Mesendoderm (in vitro differentiated cells): Measurements from ENCODE around the gene UBAC2.

Source experiments
- DNase-seq: peaks from one replicate; pipeline ENCODE4 v3.0.0; 2013
- H2AK5ac ChIP-seq: 2 replicates; pipeline ENCODE4 v1.6.1; 2013; ENCODE audit warnings: low read length, inconsistent platforms
- H2BK120ac ChIP-seq: 2 replicates; pipeline ENCODE4 v1.6.1; 2013; ENCODE audit warnings: low read depth, mild to moderate bottlenecking, low read length, moderate library complexity, mixed read lengths
- H2BK15ac ChIP-seq: replicated peaks from 2 replicates; pipeline ENCODE4 v1.6.1; 2013; ENCODE audit warnings: low read depth, mild to moderate bottlenecking, moderate library complexity
- H2BK5ac ChIP-seq: 2 replicates; pipeline ENCODE4 v1.6.1; 2013; ENCODE audit warnings: low read length, inconsistent platforms
- H3K18ac ChIP-seq: 2 replicates; pipeline ENCODE4 v1.6.1; 2013; ENCODE audit warnings: mild to moderate bottlenecking, low read length, mixed read lengths
- H3K23ac ChIP-seq: one replicate; pipeline ENCODE4 v1.6.1; 2013; ENCODE audit warnings: low read length
- H3K27ac ChIP-seq: 2 replicates; pipeline ENCODE4 v1.5.1; 2013; ENCODE audit warnings: low read depth, mild to moderate bottlenecking, inconsistent platforms, low read length, moderate library complexity
- H3K27me3 ChIP-seq: 2 replicates; pipeline ENCODE4 v1.6.1; 2013; ENCODE audit warnings: low read length, control low read depth, mild to moderate bottlenecking, inconsistent platforms; ENCODE audit not compliant: insufficient read depth, poor library complexity
- H3K36me3 ChIP-seq: 2 replicates; pipeline ENCODE4 v1.6.1; 2013; ENCODE audit warnings: low read length, inconsistent platforms; ENCODE audit not compliant: control insufficient read depth, insufficient read depth
- H3K4ac ChIP-seq: one replicate; pipeline ENCODE4 v1.6.1; 2013; ENCODE audit warnings: low read depth, mild to moderate bottlenecking, low read length, moderate library complexity
- H3K4me1 ChIP-seq: 2 replicates; pipeline ENCODE4 v1.6.1; 2013; ENCODE audit warnings: low read depth, low read length, inconsistent platforms; ENCODE audit not compliant: control insufficient read depth
- H3K4me2 ChIP-seq: 2 replicates; pipeline ENCODE4 v1.6.1; 2013; ENCODE audit warnings: low read length
- H3K4me3 ChIP-seq: 2 replicates; pipeline ENCODE4 v1.5.1; 2013; ENCODE audit warnings: mild to moderate bottlenecking, low read length
- H3K56ac ChIP-seq: one replicate; pipeline ENCODE4 v1.6.1; 2013; ENCODE audit warnings: low read length
- H3K79me1 ChIP-seq: 2 replicates; pipeline ENCODE4 v1.6.1; 2013; ENCODE audit warnings: low read length, inconsistent platforms
- H3K79me2 ChIP-seq: 2 replicates; pipeline ENCODE4 v1.6.1; 2013; ENCODE audit warnings: mild to moderate bottlenecking, low read length; ENCODE audit not compliant: control insufficient read depth, insufficient read depth
- H3K9ac ChIP-seq: 2 replicates; pipeline ENCODE4 v1.6.1; 2013; ENCODE audit warnings: low read length, inconsistent platforms
- H4K5ac ChIP-seq: one replicate; pipeline ENCODE4 v1.6.1; 2013; ENCODE audit warnings: low read length
- H4K8ac ChIP-seq: one replicate; pipeline ENCODE4 v1.6.1; 2013; ENCODE audit warnings: low read depth, mild to moderate bottlenecking, control low read depth, low read length, moderate library complexity
- WGBS: extraction: QIAGEN DNeasy Blood & Tissue Kit; methylation state at CpG from one replicate; pipeline ENCODE4 v1.1.7; 2013; ENCODE audit warnings: low lambda C conversion rate, missing lambda C conversion rate; ENCODE audit not compliant: insufficient coverage; ENCODE audit errors: extremely low coverage; 5-methylcytosine and 5-hydroxymethylcytosine counted together

The UBAC2 gene

GRCh38 chr13:99356012-99356261 is 155.3 kb downstream of the UBAC2 start:
- Histone ChIP-seq H3K23ac (no peak overlapping the region), H3K4ac (no peak overlapping the region), H3K79me2 (no peaks in the 10 kb centered on the region), H3K4me2 (no peak overlapping the region), H2AK5ac (no peak overlapping the region), H4K5ac (no peak overlapping the region), H3K36me3 (peaks cover 2% of the 10 kb centered on the region), H3K27ac (no peak overlapping the region), H3K27me3 (no peaks in the 10 kb centered on the region), H3K56ac (no peak overlapping the region), H4K8ac (no peak overlapping the region), H2BK120ac (no peak overlapping the region), H3K4me1 (peaks cover 9% of the 10 kb centered on the region), H3K79me1 (no peaks in the 10 kb centered on the region), H2BK5ac (no peak overlapping the region), H3K4me3 (no peak overlapping the region), H3K18ac (no peak overlapping the region), H2BK15ac (no peak overlapping the region), H3K9ac (no peak overlapping the region)
- WGBS: no CpG with 5 or more reads among the region's 1 CpG
- DNase-seq: no peak

DNA sequence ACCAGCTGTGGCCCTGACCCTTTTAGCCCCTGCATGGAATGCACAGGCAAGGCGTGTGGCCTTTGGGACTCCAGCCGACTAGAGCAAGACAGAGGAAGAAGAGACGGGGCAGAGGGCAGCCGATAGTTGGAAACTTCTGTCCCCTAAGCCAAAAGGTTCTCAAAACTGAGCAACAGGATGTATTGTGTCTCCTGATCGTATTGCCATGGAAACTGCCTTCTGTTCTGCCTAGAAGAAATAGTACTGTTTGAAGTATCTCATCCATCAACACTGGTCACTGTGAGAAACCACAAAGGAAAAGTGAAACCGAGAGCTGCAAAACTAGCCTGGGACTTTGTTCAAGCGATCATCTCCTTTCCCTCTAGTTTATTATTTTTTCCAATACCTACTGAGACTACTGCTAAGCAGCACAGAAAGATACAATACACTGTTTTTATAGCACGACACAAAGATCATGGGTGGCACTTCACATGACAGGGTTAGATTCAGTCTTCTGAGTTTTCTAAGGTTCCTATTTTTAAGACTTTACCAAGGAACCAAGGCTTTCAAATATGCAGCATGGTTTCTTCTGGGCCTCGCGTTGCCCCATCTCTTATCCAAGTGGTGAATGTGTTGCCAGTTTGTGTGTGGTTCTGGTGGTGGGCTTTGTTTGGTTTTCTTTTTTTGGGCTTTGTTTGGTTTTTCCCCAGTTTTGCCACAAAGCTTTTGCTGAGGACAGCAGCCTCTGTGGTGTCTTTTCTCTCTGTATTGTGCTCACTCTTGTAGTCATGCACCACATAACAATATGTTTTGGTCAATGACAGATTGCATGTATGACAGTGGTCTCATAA is 155.8 kb downstream of the UBAC2 start:
- Histone ChIP-seq H3K4ac (no peak overlapping the region), H3K9ac (no peak overlapping the region), H3K18ac (no peak overlapping the region)

DNA sequence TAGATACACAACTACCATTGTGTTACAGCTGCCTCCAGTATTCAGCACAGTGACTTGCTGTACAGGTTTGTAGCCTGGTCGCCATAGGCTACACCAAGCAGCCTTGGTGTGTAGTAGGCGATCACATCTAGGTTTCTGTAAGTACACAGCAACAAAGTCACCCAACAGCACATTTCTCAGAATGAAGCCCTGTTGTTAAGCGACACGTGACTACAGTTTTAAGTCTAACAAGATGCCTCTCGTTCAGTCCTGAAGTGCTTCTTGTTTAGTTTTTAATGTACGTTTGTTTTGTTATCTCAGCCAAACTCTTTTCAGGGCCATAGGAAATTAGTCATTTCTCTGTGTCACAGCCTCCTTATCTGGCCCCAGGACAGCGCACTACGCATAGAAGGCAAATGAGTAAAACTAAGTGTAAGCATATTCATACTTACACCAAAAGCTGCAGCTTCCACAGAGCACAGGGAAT is 156.5 kb downstream of the UBAC2 start:
- H2AK5ac ChIP-seq: no peak overlapping the region
- H3K36me3 ChIP-seq: peaks cover 2% of the 10 kb centered on the region
- no peak overlapping the region for H2BK5ac ChIP-seq
- no CpG with 5 or more reads among the region's 8 CpGs for WGBS
- H2BK15ac ChIP-seq: no peak overlapping the region
- H3K27ac ChIP-seq: no peak overlapping the region
- no peak overlapping the region for H3K4me2 ChIP-seq
- no peaks in the 10 kb centered on the region for H3K79me2 ChIP-seq
- H3K9ac ChIP-seq: no peak overlapping the region
- no peak overlapping the region for H3K56ac ChIP-seq
- DNase-seq: no peak
- no peak overlapping the region for H3K4ac ChIP-seq
- H3K27me3 ChIP-seq: no peaks in the 10 kb centered on the region
- peaks cover 9% of the 10 kb centered on the region for H3K4me1 ChIP-seq
- H3K23ac ChIP-seq: no peak overlapping the region
- no peak overlapping the region for H3K4me3 ChIP-seq
- H3K18ac ChIP-seq: no peak overlapping the region
- no peak overlapping the region for H2BK120ac ChIP-seq
- H3K79me1 ChIP-seq: no peaks in the 10 kb centered on the region
- H4K8ac ChIP-seq: no peak overlapping the region
- no peak overlapping the region for H4K5ac ChIP-seq

More for the DNA sequence above, 155.8 kb downstream of the UBAC2 start:
- Histone ChIP-seq H3K79me1 (no peaks in the 10 kb centered on the region), H3K4me1 (peaks cover 9% of the 10 kb centered on the region), H3K56ac (no peak overlapping the region), H4K8ac (no peak overlapping the region), H3K27ac (no peak overlapping the region), H3K79me2 (no peaks in the 10 kb centered on the region), H2BK5ac (no peak overlapping the region), H2BK120ac (no peak overlapping the region), H2BK15ac (no peak overlapping the region), H2AK5ac (no peak overlapping the region), H3K23ac (no peak overlapping the region), H4K5ac (no peak overlapping the region), H3K27me3 (no peaks in the 10 kb centered on the region), H3K4me3 (no peak overlapping the region), H3K4me2 (no peak overlapping the region), H3K36me3 (peaks cover 2% of the 10 kb centered on the region)
- no CpG with 5 or more reads among the region's 10 CpGs for WGBS
- no peak for DNase-seq

DNA sequence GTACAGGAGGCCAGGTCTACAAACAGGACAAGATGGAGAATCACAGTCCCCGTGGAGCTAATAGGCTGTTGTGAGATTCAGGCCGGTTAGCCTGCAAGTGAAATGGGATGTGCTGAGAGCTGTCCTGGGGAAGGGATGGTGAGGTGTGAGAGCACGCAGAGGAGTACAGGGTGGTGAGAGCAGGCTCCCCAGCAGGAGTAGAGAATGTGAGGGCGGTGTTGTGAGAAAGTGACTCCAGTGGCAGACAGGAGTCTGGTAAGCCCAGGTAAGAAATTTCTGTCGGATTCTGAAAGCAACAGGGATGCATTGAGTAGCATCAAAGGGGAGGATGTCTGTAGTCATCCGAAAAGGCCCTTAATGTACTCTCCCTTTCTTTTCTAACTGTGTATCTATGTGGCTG is 157.3 kb downstream of the UBAC2 start:
- DNase-seq: peak; percentile 56
- peaks cover 9% of the 10 kb centered on the region for H3K4me1 ChIP-seq
- no peak overlapping the region for H3K4me3 ChIP-seq
- no peak overlapping the region for H3K4ac ChIP-seq
- H3K18ac ChIP-seq: no peak overlapping the region
- H3K23ac ChIP-seq: no peak overlapping the region
- no CpG with 5 or more reads among the region's 6 CpGs for WGBS
- no peaks in the 10 kb centered on the region for H3K79me1 ChIP-seq
- no peak overlapping the region for H4K8ac ChIP-seq
- H2BK5ac ChIP-seq: no peak overlapping the region
- H3K4me2 ChIP-seq: no peak overlapping the region
- no peaks in the 10 kb centered on the region for H3K79me2 ChIP-seq
- no peak overlapping the region for H2BK120ac ChIP-seq
- no peak overlapping the region for H3K56ac ChIP-seq
- H2AK5ac ChIP-seq: no peak overlapping the region
- no peak overlapping the region for H4K5ac ChIP-seq
- H3K27ac ChIP-seq: no peak overlapping the region
- H3K27me3 ChIP-seq: no peaks in the 10 kb centered on the region
- peaks cover 2% of the 10 kb centered on the region for H3K36me3 ChIP-seq
- no peak overlapping the region for H3K9ac ChIP-seq
- H2BK15ac ChIP-seq: no peak overlapping the region

- Histone ChIP-seq H2BK120ac (no peak overlapping the region), H3K4me2 (no peak overlapping the region), H3K27ac (no peak overlapping the region), H3K56ac (no peak overlapping the region), H3K18ac (no peak overlapping the region), H3K23ac (no peak overlapping the region), H2AK5ac (no peak overlapping the region), H2BK5ac (no peak overlapping the region), H4K8ac (no peak overlapping the region), H3K4me1 (peaks cover 9% of the 10 kb centered on the region), H2BK15ac (no peak overlapping the region), H3K36me3 (peaks cover 2% of the 10 kb centered on the region), H3K4ac (no peak overlapping the region), H3K79me1 (no peaks in the 10 kb centered on the region), H3K79me2 (no peaks in the 10 kb centered on the region), H3K9ac (no peak overlapping the region), H4K5ac (no peak overlapping the region), H3K4me3 (no peak overlapping the region), H3K27me3 (no peaks in the 10 kb centered on the region)
- DNase-seq: no peak
- no CpG with 5 or more reads among the region's 6 CpGs for WGBS
Measured at GRCh38 chr13:99359528-99359927, 158.9 kb downstream of the UBAC2 start.

- Histone ChIP-seq H3K9ac (no peak overlapping the region), H3K4me1 (peaks cover 9% of the 10 kb centered on the region), H3K4ac (no peak overlapping the region), H2BK120ac (no peak overlapping the region), H3K27ac (no peak overlapping the region), H3K79me1 (no peaks in the 10 kb centered on the region), H3K4me3 (no peak overlapping the region), H3K23ac (no peak overlapping the region), H2BK15ac (no peak overlapping the region), H3K18ac (no peak overlapping the region), H3K4me2 (no peak overlapping the region), H3K79me2 (no peaks in the 10 kb centered on the region), H2BK5ac (no peak overlapping the region), H3K36me3 (no peaks in the 10 kb centered on the region), H3K27me3 (no peaks in the 10 kb centered on the region), H4K5ac (no peak overlapping the region), H4K8ac (no peak overlapping the region), H2AK5ac (no peak overlapping the region), H3K56ac (no peak overlapping the region)
- DNase-seq: no peak
- WGBS: no CpG with 5 or more reads among the region's 10 CpGs
Measured at GRCh38 chr13:99360696-99361095, 160.0 kb downstream of the UBAC2 start.
